Thyroid gland (tissue), 4 donors: Measurements from ENCODE around the gene MPP4.

Experiments
- POLR2A ChIP-seq, 2 donors: fragments of 450-650 bp; IDR thresholded peaks; one replicate each; pipeline ENCODE4 v1.6.1; 2017; ENCODE audit warnings: antibody characterized with exemption in 2 of 2, mild to moderate bottlenecking in 2 of 2, moderate library complexity in 1 of 2
- TF ChIP-seq, protein P1 (sequence below), 6 experiments: fragments of 200-600 bp in 3 of 6; fragments of 450-650 bp in 3 of 6; sonication (generic) in 3 of 6; IDR thresholded peaks; one replicate each; pipeline ENCODE4 v1.5.1; 2016 to 2019; ENCODE audit warnings: antibody characterized with exemption in 6 of 6, mild to moderate bottlenecking in 2 of 6, inconsistent platforms in 1 of 6, moderate library complexity in 1 of 6

DNA sequence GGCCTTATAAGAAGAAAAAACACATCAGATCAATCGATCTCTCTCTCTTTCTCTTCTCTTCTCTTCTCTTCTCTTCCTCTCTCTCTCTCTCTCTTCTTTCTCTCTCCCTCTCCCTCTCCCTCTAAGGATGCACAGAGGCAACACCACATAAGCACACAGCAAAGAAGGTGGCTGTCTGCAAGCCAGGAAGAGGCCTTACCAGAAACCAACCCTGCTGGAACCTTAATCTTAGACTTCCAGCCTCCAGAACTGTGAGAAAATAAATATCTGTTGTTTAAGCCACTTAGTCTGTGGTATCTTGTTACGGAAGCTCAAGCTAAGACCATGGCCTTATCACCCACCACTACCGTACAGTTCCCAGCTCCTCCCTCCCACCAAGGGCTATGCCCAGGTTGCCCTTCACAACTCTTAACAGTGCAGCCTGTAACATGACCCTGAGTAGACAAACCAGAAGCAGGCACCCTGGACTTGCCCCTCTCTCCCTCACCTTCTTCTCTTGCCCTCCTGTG lies 30.0 kb downstream of the MPP4 start:
- no peak for TF ChIP-seq POLR2A (IDR thresholded peaks at IDR 0.05)
- TF ChIP-seq, protein P1, sequence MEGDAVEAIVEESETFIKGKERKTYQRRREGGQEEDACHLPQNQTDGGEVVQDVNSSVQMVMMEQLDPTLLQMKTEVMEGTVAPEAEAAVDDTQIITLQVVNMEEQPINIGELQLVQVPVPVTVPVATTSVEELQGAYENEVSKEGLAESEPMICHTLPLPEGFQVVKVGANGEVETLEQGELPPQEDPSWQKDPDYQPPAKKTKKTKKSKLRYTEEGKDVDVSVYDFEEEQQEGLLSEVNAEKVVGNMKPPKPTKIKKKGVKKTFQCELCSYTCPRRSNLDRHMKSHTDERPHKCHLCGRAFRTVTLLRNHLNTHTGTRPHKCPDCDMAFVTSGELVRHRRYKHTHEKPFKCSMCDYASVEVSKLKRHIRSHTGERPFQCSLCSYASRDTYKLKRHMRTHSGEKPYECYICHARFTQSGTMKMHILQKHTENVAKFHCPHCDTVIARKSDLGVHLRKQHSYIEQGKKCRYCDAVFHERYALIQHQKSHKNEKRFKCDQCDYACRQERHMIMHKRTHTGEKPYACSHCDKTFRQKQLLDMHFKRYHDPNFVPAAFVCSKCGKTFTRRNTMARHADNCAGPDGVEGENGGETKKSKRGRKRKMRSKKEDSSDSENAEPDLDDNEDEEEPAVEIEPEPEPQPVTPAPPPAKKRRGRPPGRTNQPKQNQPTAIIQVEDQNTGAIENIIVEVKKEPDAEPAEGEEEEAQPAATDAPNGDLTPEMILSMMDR (IDR thresholded peaks at IDR 0.05): no peak
